Neuronal stem cell (in vitro differentiated cells): ENCODE results near the gene CFAP92.

Source experiments
- DNase-seq: peaks from one replicate; pipeline ENCODE4 v3.0.0-alpha.2; 2013; ENCODE audit warnings: low spot score
- H2AFZ ChIP-seq: one replicate; pipeline ENCODE4 v1.6.1; 2013; ENCODE audit warnings: mild to moderate bottlenecking, low read length, inconsistent platforms
- H2AK5ac ChIP-seq: 2 replicates; pipeline ENCODE4 v1.6.1; 2013; ENCODE audit warnings: low read depth, mild to moderate bottlenecking, inconsistent platforms, low read length, moderate library complexity, mixed read lengths
- H2BK120ac ChIP-seq: 2 replicates; pipeline ENCODE4 v1.6.1; 2013; ENCODE audit warnings: low read depth, mild to moderate bottlenecking, inconsistent platforms, low read length, moderate library complexity, mixed read lengths
- H2BK12ac ChIP-seq: one replicate; pipeline ENCODE4 v1.6.1; 2013; ENCODE audit warnings: low read length, inconsistent platforms
- H2BK15ac ChIP-seq: 2 replicates; pipeline ENCODE4 v1.6.1; 2013; ENCODE audit warnings: mild to moderate bottlenecking, low read length, inconsistent platforms, mixed read lengths
- H2BK5ac ChIP-seq: one replicate; pipeline ENCODE4 v1.6.1; 2013; ENCODE audit warnings: inconsistent platforms, mild to moderate bottlenecking, low read length, moderate library complexity
- H3K14ac ChIP-seq: one replicate; pipeline ENCODE4 v1.6.1; 2013; ENCODE audit warnings: low read length, inconsistent platforms
- H3K18ac ChIP-seq: 2 replicates; pipeline ENCODE4 v1.6.1; 2013; ENCODE audit warnings: low read length, inconsistent platforms
- H3K23ac ChIP-seq: 2 replicates; pipeline ENCODE4 v1.6.1; 2013; ENCODE audit warnings: low read depth, mild to moderate bottlenecking, mixed read lengths, low read length, inconsistent platforms; ENCODE audit not compliant: poor library complexity
- H3K27ac ChIP-seq: replicated peaks from 3 replicates; pipeline ENCODE4 v1.5.1; 2013; ENCODE audit warnings: low read length, inconsistent platforms
- H3K27me3 ChIP-seq, 3 experiments: 2 replicates each; pipeline ENCODE4 v1.6.1; 2013; ENCODE audit warnings: low read length in 3 of 3, mild to moderate bottlenecking in 2 of 3, inconsistent platforms in 1 of 3, low read depth in 1 of 3, mixed read lengths in 1 of 3, moderate library complexity in 1 of 3; ENCODE audit not compliant: control insufficient read depth in 3 of 3, insufficient read depth in 3 of 3
- H3K36me3 ChIP-seq, 2 donors: replicated peaks in 1 of 2; 2 replicates each; pipeline ENCODE4 v1.6.1; 2013; ENCODE audit warnings: low read length in 2 of 2; ENCODE audit not compliant: control insufficient read depth in 2 of 2, insufficient read depth in 2 of 2
- H3K4ac ChIP-seq: 2 replicates; pipeline ENCODE4 v1.6.1; 2013; ENCODE audit warnings: inconsistent platforms, mild to moderate bottlenecking, low read length, moderate library complexity
- H3K4me1 ChIP-seq, 2 donors: 1 replicate in 1 of 2; 2 replicates in 1 of 2; pipeline ENCODE4 v1.6.1; 2013; ENCODE audit warnings: low read length in 2 of 2, low read depth in 1 of 2; ENCODE audit not compliant: control insufficient read depth in 2 of 2, insufficient read depth in 1 of 2
- H3K4me2 ChIP-seq: one replicate; pipeline ENCODE4 v1.6.1; 2013; ENCODE audit warnings: mild to moderate bottlenecking, low read length, inconsistent platforms; ENCODE audit not compliant: insufficient read depth, poor library complexity, severe bottlenecking
- H3K4me3 ChIP-seq, 2 donors: 2 replicates each; pipeline ENCODE4 v1.5.1; 2013; ENCODE audit warnings: low read length in 2 of 2, mild to moderate bottlenecking in 2 of 2, inconsistent platforms in 1 of 2, moderate library complexity in 1 of 2
- H3K79me1 ChIP-seq: one replicate; pipeline ENCODE4 v1.6.1; 2013; ENCODE audit warnings: low read depth, mild to moderate bottlenecking, inconsistent platforms, low read length, moderate library complexity
- H3K9ac ChIP-seq: one replicate; pipeline ENCODE4 v1.6.1; 2013; ENCODE audit warnings: mild to moderate bottlenecking, low read depth, low read length, inconsistent platforms; ENCODE audit not compliant: poor library complexity
- H3K9me3 ChIP-seq, 2 donors: replicated peaks in 1 of 2; 2 replicates each; pipeline versions ENCODE3 to v1.6.1; 2013; ENCODE audit warnings: low read length in 2 of 2, mild to moderate bottlenecking in 2 of 2, inconsistent platforms in 1 of 2, low read depth in 1 of 2, mixed read lengths in 1 of 2, moderate library complexity in 1 of 2; ENCODE audit not compliant: control insufficient read depth in 2 of 2, insufficient read depth in 1 of 2
- H4K8ac ChIP-seq: one replicate; pipeline ENCODE4 v1.6.1; 2013; ENCODE audit warnings: low read depth, mild to moderate bottlenecking, inconsistent platforms, low read length, moderate library complexity
- H4K91ac ChIP-seq: one replicate; pipeline ENCODE4 v1.6.1; 2013; ENCODE audit warnings: low read length, low read depth, mild to moderate bottlenecking, inconsistent platforms; ENCODE audit not compliant: poor library complexity
- WGBS, 2 donors: extraction: QIAGEN DNeasy Blood & Tissue Kit; methylation state at CpG; one replicate each; pipeline ENCODE4 v1.1.7; 2013; ENCODE audit warnings: missing lambda C conversion rate in 2 of 2, mixed read lengths in 1 of 2; ENCODE audit not compliant: insufficient read length in 2 of 2, insufficient replicate concordance in 1 of 2; ENCODE audit errors: extremely low coverage in 2 of 2; 5-methylcytosine and 5-hydroxymethylcytosine counted together

CFAP92 gene

DNA sequence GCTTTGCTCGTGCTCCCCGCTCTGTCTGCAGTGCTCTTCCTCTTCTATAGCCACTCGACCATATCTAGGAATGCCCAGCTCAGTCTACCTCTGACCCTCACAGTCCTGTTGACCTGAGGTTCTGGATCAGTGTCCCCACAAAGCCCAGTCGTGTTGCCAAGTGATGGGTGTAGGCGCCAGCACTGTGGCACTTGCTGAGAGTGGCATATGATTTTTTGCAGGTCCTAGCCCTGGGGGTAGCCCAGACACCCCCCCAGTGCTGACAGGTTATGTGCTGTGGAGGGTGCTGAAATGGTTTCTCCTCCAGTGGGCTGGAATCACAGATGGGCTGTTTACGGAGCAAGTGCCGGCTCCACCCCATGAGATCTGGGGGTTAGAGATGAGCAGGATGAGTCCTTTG, 82.0 kb downstream of the CFAP92 start:
- no CpG with 5 or more reads among the region's 7 CpGs for WGBS, 2 donors
- no peak overlapping the region for H2AFZ ChIP-seq
- no peaks in the 10 kb centered on the region for H3K4me1 ChIP-seq
- no peak overlapping the region for H3K9ac ChIP-seq
- H3K18ac ChIP-seq: no peak overlapping the region
- H2BK120ac ChIP-seq: no peak overlapping the region
- no peak overlapping the region for H2BK12ac ChIP-seq
- peaks cover 1% of the 10 kb centered on the region for H3K79me1 ChIP-seq
- H3K4me3 ChIP-seq: no peak overlapping the region
- no peaks in the 10 kb centered on the region for H3K9me3 ChIP-seq
- no peak overlapping the region for H2BK15ac ChIP-seq
- H3K4ac ChIP-seq: no peak overlapping the region
- no peak overlapping the region for H4K8ac ChIP-seq
- H3K36me3 ChIP-seq: peaks cover 75 to 100% of the 10 kb centered on the region in 2 donors
- H2AK5ac ChIP-seq: no peak overlapping the region
- H3K27me3 ChIP-seq: no peaks in the 10 kb centered on the region
- no peak overlapping the region for H2BK5ac ChIP-seq
- no peak for DNase-seq
- H4K91ac ChIP-seq: no peak overlapping the region
- H3K23ac ChIP-seq: no peak overlapping the region
- no peak overlapping the region for H3K4me2 ChIP-seq
- no peak overlapping the region for H3K14ac ChIP-seq
- H3K27ac ChIP-seq: no peak overlapping the region

DNA sequence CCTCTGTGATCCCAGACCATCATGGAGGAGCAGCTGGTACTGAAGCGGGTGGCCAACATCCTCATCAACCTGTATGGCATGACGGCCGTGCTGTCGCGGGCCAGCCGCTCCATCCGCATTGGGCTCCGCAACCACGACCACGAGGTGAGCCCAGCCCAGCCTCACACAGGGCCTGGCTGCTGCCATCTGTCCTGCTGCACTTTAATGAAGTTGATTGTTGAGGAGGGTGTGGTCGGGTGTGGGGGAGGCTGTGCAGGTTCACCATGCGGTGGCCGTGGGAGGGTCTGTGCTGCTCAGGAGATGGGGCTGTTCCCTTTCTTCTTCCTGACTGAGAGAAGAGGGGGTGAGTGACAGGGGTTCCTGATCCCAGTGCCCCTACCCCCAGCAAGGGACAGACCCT, 83.9 kb downstream of the CFAP92 start:
- Histone ChIP-seq H4K91ac (no peak overlapping the region), H3K4me2 (no peak overlapping the region), H3K9ac (no peak overlapping the region), H3K4me1 (no peaks in the 10 kb centered on the region), H3K4ac (no peak overlapping the region), H3K14ac (no peak overlapping the region), H3K4me3 (no peak overlapping the region), H2AK5ac (no peak overlapping the region), H2BK15ac (no peak overlapping the region), H3K27me3 (no peaks in the 10 kb centered on the region), H2BK120ac (no peak overlapping the region), H3K27ac (no peak overlapping the region), H3K9me3 (no peaks in the 10 kb centered on the region), H3K18ac (no peak overlapping the region), H2BK5ac (no peak overlapping the region), H2BK12ac (no peak overlapping the region), H4K8ac (no peak overlapping the region), H3K36me3 (peaks cover 76 to 100% of the 10 kb centered on the region in 2 donors), H3K79me1 (peaks cover 1% of the 10 kb centered on the region), H3K23ac (peak overlapping the region; percentile 80), H2AFZ (no peak overlapping the region)
- WGBS, 2 donors: no CpG with 5 or more reads among the region's 13 CpGs
- DNase-seq: no peak

DNA sequence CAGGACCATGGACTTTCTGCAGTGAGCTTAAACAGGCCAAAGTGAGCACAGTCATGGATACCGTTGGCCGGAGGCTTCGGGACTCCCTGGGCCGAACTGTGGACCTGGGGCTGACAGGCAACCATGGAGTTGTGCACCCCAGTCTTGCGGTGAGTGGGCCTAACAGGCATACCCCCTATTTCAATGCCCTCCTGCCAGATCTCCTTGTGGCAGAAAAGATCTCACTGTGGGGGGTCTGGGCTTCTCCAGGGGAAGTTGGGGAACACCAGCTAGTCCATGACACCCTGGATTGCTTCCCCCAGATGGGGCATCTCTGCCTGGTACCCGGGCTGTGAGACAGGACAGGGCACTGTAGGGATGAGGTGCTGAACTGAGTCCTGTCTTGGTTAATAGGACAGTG, 84.9 kb downstream of the CFAP92 start:
- Histone ChIP-seq H3K9ac (no peak overlapping the region), H3K36me3 (peaks cover 73 to 98% of the 10 kb centered on the region in 2 donors), H3K27ac (no peak overlapping the region), H2BK5ac (no peak overlapping the region), H3K4me3 (no peak overlapping the region), H3K23ac (no peak overlapping the region), H3K27me3 (no peaks in the 10 kb centered on the region), H3K18ac (no peak overlapping the region), H4K91ac (no peak overlapping the region), H3K79me1 (peaks cover 1% of the 10 kb centered on the region), H2BK12ac (no peak overlapping the region), H3K4me1 (no peaks in the 10 kb centered on the region), H4K8ac (no peak overlapping the region), H3K4me2 (no peak overlapping the region), H2AFZ (no peak overlapping the region), H2AK5ac (no peak overlapping the region), H2BK120ac (no peak overlapping the region), H2BK15ac (no peak overlapping the region), H3K4ac (no peak overlapping the region), H3K14ac (no peak overlapping the region), H3K9me3 (no peaks in the 10 kb centered on the region)
- no peak for DNase-seq
- WGBS, 2 donors: no CpG with 5 or more reads among the region's 6 CpGs

DNA sequence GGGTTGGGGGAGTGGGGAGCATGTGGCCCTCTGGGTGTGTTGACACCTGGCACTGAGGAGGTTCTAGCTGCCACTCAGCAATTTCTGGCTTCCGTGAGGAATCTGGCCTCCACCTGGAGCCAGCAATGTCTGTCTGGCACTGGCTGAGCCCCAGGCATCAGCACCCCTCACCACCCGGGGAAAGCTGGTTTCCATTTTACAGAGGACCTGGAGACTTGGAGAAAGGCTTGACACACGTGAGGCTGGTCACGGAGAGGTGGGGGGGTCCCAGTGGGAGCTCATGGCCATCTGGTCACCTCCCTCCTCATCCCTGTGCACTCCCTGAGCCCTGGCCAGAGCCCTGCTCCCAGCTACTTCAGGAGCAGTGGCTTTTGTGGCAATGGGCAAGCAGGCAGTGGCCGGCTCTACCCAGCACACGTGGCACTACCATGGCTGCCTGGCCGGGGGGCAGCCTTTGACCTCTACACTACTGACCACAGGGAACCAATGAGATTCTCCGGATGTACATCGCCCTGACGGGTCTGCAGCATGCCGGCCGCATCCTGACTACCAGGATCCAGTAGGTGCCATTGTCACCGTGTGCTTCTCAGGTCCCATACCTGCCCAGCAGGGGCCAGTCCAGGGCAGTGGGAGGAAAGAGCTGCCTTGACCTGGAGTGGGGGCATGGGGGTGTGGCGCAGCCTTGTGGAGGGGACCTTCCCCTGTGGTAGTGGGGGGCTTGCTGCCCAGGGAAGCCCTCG, 86.0 kb downstream of the CFAP92 start:
- WGBS, 2 donors: no CpG with 5 or more reads among the region's 15 CpGs
- Histone ChIP-seq H3K23ac (peak overlapping the region; percentile 50), H3K9me3 (no peaks in the 10 kb centered on the region), H3K36me3 (peaks cover 71 to 98% of the 10 kb centered on the region in 2 donors), H3K9ac (no peak overlapping the region), H4K91ac (no peak overlapping the region), H4K8ac (peak overlapping the region; percentile 26), H2BK5ac (no peak overlapping the region), H3K4me1 (no peaks in the 10 kb centered on the region), H3K14ac (no peak overlapping the region), H2BK120ac (no peak overlapping the region), H3K27ac (no peak overlapping the region), H3K27me3 (no peaks in the 10 kb centered on the region), H2AK5ac (no peak overlapping the region), H3K4me3 (no peak overlapping the region), H3K4ac (peak overlapping the region; percentile 32), H2AFZ (no peak overlapping the region), H2BK15ac (no peak overlapping the region), H3K18ac (no peak overlapping the region), H3K79me1 (peaks cover 1% of the 10 kb centered on the region), H3K4me2 (no peak overlapping the region), H2BK12ac (no peak overlapping the region)
- DNase-seq: no peak
